DOHH2 (cell line): Measurements from ENCODE around the gene TMEM141.

Source experiments
- H3F3A ChIP-seq: fragments of 200-600 bp; sonication (generic), shearing (Covaris generic); 2 replicates; pipeline ENCODE4 v1.6.0; 2016; ENCODE audit warnings: antibody characterized with exemption, mild to moderate bottlenecking; ENCODE audit not compliant: control insufficient read depth, insufficient read depth
- H3K27ac ChIP-seq: fragments of 200-600 bp; sonication (generic); 2 replicates; pipeline ENCODE4 v1.5.1; 2014; ENCODE audit warnings: low read depth, mild to moderate bottlenecking, low read length, moderate library complexity
- H3K27me3 ChIP-seq: fragments of 200-600 bp; sonication (generic); 2 replicates; pipeline ENCODE4 v1.6.1; 2014; ENCODE audit warnings: mild to moderate bottlenecking, low read length, mixed read lengths; ENCODE audit not compliant: control insufficient read depth
- H3K36me3 ChIP-seq: fragments of 200-600 bp; sonication (generic); 2 replicates; pipeline ENCODE4 v1.6.1; 2014; ENCODE audit warnings: mild to moderate bottlenecking, low read length, moderate library complexity, mixed read lengths; ENCODE audit not compliant: control insufficient read depth
- H3K4me1 ChIP-seq: fragments of 200-600 bp; sonication (generic); 2 replicates; pipeline ENCODE4 v1.6.1; 2014; ENCODE audit warnings: mild to moderate bottlenecking, low read length, mixed read lengths; ENCODE audit not compliant: control insufficient read depth
- H3K4me2 ChIP-seq: fragments of 200-600 bp; sonication (generic); 2 replicates; pipeline ENCODE4 v1.6.0; 2014; ENCODE audit warnings: mild to moderate bottlenecking, low read length, moderate library complexity
- H3K4me3 ChIP-seq: fragments of 200-600 bp; sonication (generic); 2 replicates; pipeline ENCODE4 v1.5.1; 2014; ENCODE audit warnings: mild to moderate bottlenecking, low read length, mixed read lengths
- H3K79me2 ChIP-seq: fragments of 200-600 bp; sonication (generic); 2 replicates; pipeline ENCODE4 v1.6.1; 2014; ENCODE audit warnings: mild to moderate bottlenecking, low read length, mixed read lengths; ENCODE audit not compliant: control insufficient read depth
- H3K9me2 ChIP-seq: fragments of 200-600 bp; sonication (generic); replicated peaks from 2 replicates; pipeline ENCODE4 v1.6.1; 2014; ENCODE audit warnings: mild to moderate bottlenecking, low read length, mixed read lengths; ENCODE audit not compliant: control insufficient read depth
- H3K9me3 ChIP-seq: fragments of 200-600 bp; sonication (generic); 2 replicates; pipeline ENCODE4 v1.6.1; 2014; ENCODE audit warnings: antibody characterized with exemption, low read length, mixed read lengths; ENCODE audit not compliant: control insufficient read depth, insufficient read depth
- H4K20me1 ChIP-seq: fragments of 200-600 bp; sonication (generic); 2 replicates; pipeline ENCODE4 v1.6.0; 2014; ENCODE audit warnings: low read depth, mild to moderate bottlenecking, antibody characterized with exemption, low read length, moderate library complexity; ENCODE audit not compliant: control insufficient read depth, insufficient read depth
- EZH2phosphoT487 ChIP-seq: fragments of 200-600 bp; sonication (generic); IDR thresholded peaks from 2 replicates; pipeline ENCODE4 v1.6.1; 2017; ENCODE audit warnings: borderline replicate concordance, mild to moderate bottlenecking, antibody characterized with exemption, low read length, moderate library complexity, mixed read lengths
- TF ChIP-seq, protein P1 (sequence below): fragments of 200-600 bp; sonication (generic); IDR thresholded peaks from one replicate; pipeline ENCODE4 v1.5.1; 2014; ENCODE audit warnings: antibody characterized with exemption, mild to moderate bottlenecking, low read depth, low read length; ENCODE audit not compliant: poor library complexity, severe bottlenecking

Gene TMEM141

DNA sequence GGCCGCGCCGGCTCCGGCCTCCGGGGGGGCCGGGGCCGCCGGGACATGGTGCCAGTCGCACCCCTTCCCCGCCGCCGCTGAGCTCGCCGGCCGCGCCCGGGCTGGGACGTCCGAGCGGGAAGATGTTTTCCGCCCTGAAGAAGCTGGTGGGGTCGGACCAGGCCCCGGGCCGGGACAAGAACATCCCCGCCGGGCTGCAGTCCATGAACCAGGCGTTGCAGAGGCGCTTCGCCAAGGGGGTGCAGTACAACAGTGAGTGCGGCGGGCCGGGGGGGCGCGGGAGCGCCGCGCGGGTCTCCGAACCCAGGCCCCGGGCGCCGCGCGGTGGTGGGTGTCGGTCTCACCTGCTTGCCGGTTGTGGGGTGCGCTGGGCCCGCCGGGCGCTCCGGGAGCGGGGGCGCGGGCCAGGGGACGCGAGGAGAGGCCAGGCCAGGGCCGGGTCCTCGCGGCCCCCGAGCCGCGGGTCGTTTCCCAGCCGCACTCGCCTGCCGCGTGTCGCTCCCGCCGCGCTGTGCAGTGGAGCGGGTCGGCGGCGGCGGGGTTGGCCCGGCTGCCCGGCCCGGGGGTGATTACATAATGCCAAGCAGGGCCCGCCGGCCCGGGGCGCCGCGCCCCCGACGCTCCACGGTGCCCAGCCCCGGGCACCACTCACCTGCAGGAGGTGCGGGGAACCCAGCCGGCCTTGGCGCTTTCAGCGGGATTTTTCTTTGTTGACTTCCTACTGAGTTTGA, 17.1 kb downstream of the TMEM141 start:
- TF ChIP-seq EZH2phosphoT487 = no peak
- TF ChIP-seq, protein P1, sequence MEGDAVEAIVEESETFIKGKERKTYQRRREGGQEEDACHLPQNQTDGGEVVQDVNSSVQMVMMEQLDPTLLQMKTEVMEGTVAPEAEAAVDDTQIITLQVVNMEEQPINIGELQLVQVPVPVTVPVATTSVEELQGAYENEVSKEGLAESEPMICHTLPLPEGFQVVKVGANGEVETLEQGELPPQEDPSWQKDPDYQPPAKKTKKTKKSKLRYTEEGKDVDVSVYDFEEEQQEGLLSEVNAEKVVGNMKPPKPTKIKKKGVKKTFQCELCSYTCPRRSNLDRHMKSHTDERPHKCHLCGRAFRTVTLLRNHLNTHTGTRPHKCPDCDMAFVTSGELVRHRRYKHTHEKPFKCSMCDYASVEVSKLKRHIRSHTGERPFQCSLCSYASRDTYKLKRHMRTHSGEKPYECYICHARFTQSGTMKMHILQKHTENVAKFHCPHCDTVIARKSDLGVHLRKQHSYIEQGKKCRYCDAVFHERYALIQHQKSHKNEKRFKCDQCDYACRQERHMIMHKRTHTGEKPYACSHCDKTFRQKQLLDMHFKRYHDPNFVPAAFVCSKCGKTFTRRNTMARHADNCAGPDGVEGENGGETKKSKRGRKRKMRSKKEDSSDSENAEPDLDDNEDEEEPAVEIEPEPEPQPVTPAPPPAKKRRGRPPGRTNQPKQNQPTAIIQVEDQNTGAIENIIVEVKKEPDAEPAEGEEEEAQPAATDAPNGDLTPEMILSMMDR = no peak
- peaks cover 66% of the 10 kb centered on the region for H3K79me2 ChIP-seq
- H3K36me3 ChIP-seq = peaks cover 65% of the 10 kb centered on the region
- peaks cover 28% of the 10 kb centered on the region for H3K4me1 ChIP-seq
- H3K4me3 ChIP-seq = peak overlapping the region; percentile 88
- no peaks in the 10 kb centered on the region for H3K9me3 ChIP-seq
- H3K27me3 ChIP-seq = no peaks in the 10 kb centered on the region
- H3K4me2 ChIP-seq = peak overlapping the region; percentile 89
- peaks cover 14% of the 10 kb centered on the region for H4K20me1 ChIP-seq
- H3K27ac ChIP-seq = peak overlapping the region; percentile 50
- no peaks in the 10 kb centered on the region for H3K9me2 ChIP-seq
- H3F3A ChIP-seq = no peaks in the 10 kb centered on the region

DNA sequence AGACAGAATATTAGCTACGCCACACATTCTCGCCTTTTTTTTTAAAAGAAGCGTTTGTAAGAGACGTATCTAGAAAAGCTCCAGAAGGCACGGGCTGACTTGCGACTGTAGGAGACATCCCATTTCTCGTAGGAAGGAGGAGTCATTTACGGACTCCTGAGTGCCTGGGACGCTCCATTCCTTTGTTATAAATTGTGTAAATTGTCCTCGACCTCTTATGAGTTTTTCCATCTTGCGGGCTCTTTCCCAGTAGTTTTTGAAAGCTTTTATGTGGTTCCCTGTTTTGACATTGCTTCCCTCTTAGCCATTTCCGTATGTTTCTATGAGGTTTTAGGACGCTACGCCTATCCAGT, 17.6 kb downstream of the TMEM141 start:
- no peak for TF ChIP-seq EZH2phosphoT487
- TF ChIP-seq, protein P1 = no peak
- Histone ChIP-seq H3F3A (no peaks in the 10 kb centered on the region), H3K27ac (peak overlapping the region; percentile 50), H3K27me3 (no peaks in the 10 kb centered on the region), H3K4me3 (peak overlapping the region; percentile 88), H3K4me2 (peak overlapping the region; percentile 89), H3K79me2 (peaks cover 72% of the 10 kb centered on the region), H3K4me1 (peaks cover 28% of the 10 kb centered on the region), H4K20me1 (peaks cover 15% of the 10 kb centered on the region), H3K9me3 (no peaks in the 10 kb centered on the region), H3K36me3 (peaks cover 71% of the 10 kb centered on the region), H3K9me2 (no peaks in the 10 kb centered on the region)

DNA sequence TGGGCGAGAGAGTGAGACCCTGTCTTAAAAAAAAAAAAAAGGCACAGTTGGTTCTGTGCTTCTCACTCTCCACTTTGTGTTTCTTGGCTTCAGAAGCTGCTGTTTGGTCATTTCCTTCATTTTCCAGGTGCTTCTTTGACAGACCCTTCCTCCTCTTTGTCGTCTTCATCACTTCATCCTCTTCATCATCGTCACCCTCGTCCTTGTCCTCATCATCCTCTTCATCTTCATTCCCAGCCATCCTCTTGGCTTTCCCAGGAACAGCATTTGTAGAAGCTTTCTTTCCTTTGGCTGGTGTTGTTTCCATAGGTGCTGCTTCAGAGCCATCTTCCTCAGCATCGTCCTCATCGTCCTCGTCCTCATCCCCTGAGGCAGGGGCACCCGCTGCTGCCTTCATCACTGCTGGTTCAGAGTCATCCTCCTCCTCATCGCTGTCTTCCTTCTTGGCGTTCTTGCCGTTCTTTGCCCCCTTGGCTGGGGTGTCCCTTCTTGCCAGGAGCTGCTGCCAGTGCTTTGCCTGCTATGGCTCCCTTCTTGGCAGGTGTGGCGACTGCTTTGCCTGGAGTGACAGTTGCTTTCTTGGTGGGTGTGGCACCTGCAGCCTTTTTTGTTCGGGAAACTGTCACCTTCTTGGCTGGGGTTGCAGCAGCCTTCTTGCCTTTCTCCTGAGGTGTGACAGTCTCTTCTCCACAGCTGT, 23.7 kb downstream of the TMEM141 start:
- peaks cover 93% of the 10 kb centered on the region for H3K79me2 ChIP-seq
- H3K4me1 ChIP-seq = peaks cover 6% of the 10 kb centered on the region
- no peak overlapping the region for H3K4me3 ChIP-seq
- H3F3A ChIP-seq = no peaks in the 10 kb centered on the region
- no peaks in the 10 kb centered on the region for H3K9me3 ChIP-seq
- TF ChIP-seq EZH2phosphoT487 = no peak
- TF ChIP-seq, protein P1 = no peak
- no peak overlapping the region for H3K27ac ChIP-seq
- H4K20me1 ChIP-seq = peaks cover 7% of the 10 kb centered on the region; the same call in 1 of the 2 replicates
- no peaks in the 10 kb centered on the region for H3K9me2 ChIP-seq
- no peak overlapping the region for H3K4me2 ChIP-seq
- H3K27me3 ChIP-seq = no peaks in the 10 kb centered on the region
- H3K36me3 ChIP-seq = peaks cover 70% of the 10 kb centered on the region
